Vagina (tissue), 2 donors: Measurements from ENCODE around the gene GATB. TPM values are rescaled to one million over a fixed set of nuclear protein-coding genes. Genes with fewer than 3 reads are reported as not detected.

Source experiments
- DNase-seq, 2 donors: peaks; one replicate each; pipeline ENCODE4 v3.0.0-alpha.2; 2017; ENCODE audit errors: extremely low spot score in 2 of 2
- H3K27ac ChIP-seq: fragments of 200-600 bp; sonication (generic); one replicate; pipeline ENCODE4 v1.5.1; 2019
- H3K27me3 ChIP-seq: fragments of 200-600 bp; sonication (generic); one replicate; pipeline ENCODE4 v1.5.1; 2019
- H3K36me3 ChIP-seq, 2 donors: fragments of 200-600 bp; sonication (generic); one replicate each; pipeline ENCODE4 v1.5.1; 2017 to 2019
- H3K4me1 ChIP-seq: fragments of 200-600 bp; sonication (generic); one replicate; pipeline ENCODE4 v1.5.1; 2019
- H3K4me3 ChIP-seq, 2 donors: fragments of 200-600 bp; sonication (generic); 1 replicate in 1 of 2; 2 replicates in 1 of 2; pipeline ENCODE4 v1.5.1; 2016 to 2019
- H3K9me3 ChIP-seq: fragments of 200-600 bp; sonication (generic); one replicate; pipeline ENCODE4 v1.5.1; 2019
- CTCF ChIP-seq, 3 experiments: fragments of 450-650 bp in 2 of 3; fragments of 200-600 bp in 1 of 3; sonication (generic) in 1 of 3; IDR thresholded peaks; one replicate each; pipeline ENCODE4 v1.5.1; 2017 to 2019; ENCODE audit warnings: antibody characterized with exemption in 3 of 3, mild to moderate bottlenecking in 2 of 3, moderate library complexity in 2 of 3
- POLR2A ChIP-seq, 2 donors: fragments of 450-650 bp; IDR thresholded peaks; one replicate each; pipeline ENCODE4 v1.6.1; 2017; ENCODE audit warnings: antibody characterized with exemption in 2 of 2, mild to moderate bottlenecking in 2 of 2, moderate library complexity in 2 of 2
- POLR2AphosphoS5 ChIP-seq, 2 donors: sonication (generic); formaldehyde crosslinking; IDR thresholded peaks; one replicate each; pipeline ENCODE4 v1.9.0; 2017; ENCODE audit warnings: antibody characterized with exemption in 2 of 2, mild to moderate bottlenecking in 2 of 2, low read depth in 1 of 2; ENCODE audit not compliant: insufficient read depth in 1 of 2
- intact Hi-C: fragments of 100-400 bp; cut with DNase I; formaldehyde crosslinking; loops from one replicate; pipeline ENCODE4 v1.15.1; 2023
- total RNA-seq: library from RNA; depleted of rRNA; stranded (reverse); fragments of >200 nt; gene quantifications from one replicate; pipeline ENCODE4 v1.2.3, GENCODE V29; 2016

Gene GATB
- total RNA-seq, 1 donor from 2014 or later: 17.7 TPM

GRCh38 chr4:151640381-151640780, 120.4 kb downstream of the GATB start:
- Histone ChIP-seq H3K4me3 (no peak overlapping the region), H3K36me3 (no peaks in the 10 kb centered on the region), H3K9me3 (no peaks in the 10 kb centered on the region), H3K27ac (no peak overlapping the region), H3K27me3 (no peaks in the 10 kb centered on the region), H3K4me1 (no peaks in the 10 kb centered on the region)
- no peak for TF ChIP-seq POLR2AphosphoS5 (IDR thresholded peaks at IDR 0.05; ENCODE audit: insufficient read depth in 1 of 2, low read depth in 1 of 2)
- no peak for TF ChIP-seq POLR2A (IDR thresholded peaks at IDR 0.05)
- no peak for TF ChIP-seq CTCF (IDR thresholded peaks at IDR 0.05)
- no peak for DNase-seq
- intact Hi-C loops: no loop called here

- H3K27ac ChIP-seq: no peak overlapping the region
- no peak for DNase-seq
- no peaks in the 10 kb centered on the region for H3K9me3 ChIP-seq
- no peaks in the 10 kb centered on the region for H3K4me1 ChIP-seq
- no peak for TF ChIP-seq POLR2A (IDR thresholded peaks at IDR 0.05)
- TF ChIP-seq POLR2AphosphoS5 (IDR thresholded peaks at IDR 0.05; ENCODE audit: insufficient read depth in 1 of 2, low read depth in 1 of 2): no peak
- no peak for TF ChIP-seq CTCF (IDR thresholded peaks at IDR 0.05)
- intact Hi-C loops: no loop called here
- no peaks in the 10 kb centered on the region for H3K27me3 ChIP-seq
- H3K4me3 ChIP-seq: no peak overlapping the region
- H3K36me3 ChIP-seq: no peaks in the 10 kb centered on the region
Observed at GRCh38 chr4:151638295-151638858, 122.4 kb downstream of the GATB start.

- Histone ChIP-seq H3K27me3 (no peaks in the 10 kb centered on the region), H3K36me3 (no peaks in the 10 kb centered on the region), H3K9me3 (no peaks in the 10 kb centered on the region), H3K4me1 (no peaks in the 10 kb centered on the region), H3K4me3 (no peak overlapping the region), H3K27ac (no peak overlapping the region)
- no peak for DNase-seq
- TF ChIP-seq POLR2AphosphoS5 (IDR thresholded peaks at IDR 0.05; ENCODE audit: insufficient read depth in 1 of 2, low read depth in 1 of 2): no peak
- no peak for TF ChIP-seq CTCF (IDR thresholded peaks at IDR 0.05)
- TF ChIP-seq POLR2A (IDR thresholded peaks at IDR 0.05): no peak
- intact Hi-C loops: no loop called here
Observed at GRCh38 chr4:151631349-151631748, 129.5 kb downstream of the GATB start.

- intact Hi-C loops: no loop called here
- H3K27ac ChIP-seq: no peak overlapping the region
- TF ChIP-seq POLR2A (IDR thresholded peaks at IDR 0.05) (no peak), POLR2AphosphoS5 (IDR thresholded peaks at IDR 0.05; ENCODE audit: insufficient read depth in 1 of 2, low read depth in 1 of 2) (no peak), CTCF (IDR thresholded peaks at IDR 0.05) (no peak)
Observed at GRCh38 chr4:151629097-151629783, 131.6 kb downstream of the GATB start.

GRCh38 chr4:151628001-151628608, 132.7 kb downstream of the GATB start:
- no peak for DNase-seq
- no peak for TF ChIP-seq CTCF (IDR thresholded peaks at IDR 0.05)
- TF ChIP-seq POLR2AphosphoS5 (IDR thresholded peaks at IDR 0.05; ENCODE audit: insufficient read depth in 1 of 2, low read depth in 1 of 2): no peak
- no peak for TF ChIP-seq POLR2A (IDR thresholded peaks at IDR 0.05)
- no peak overlapping the region for H3K4me3 ChIP-seq
- intact Hi-C loops: no loop called here
- H3K27ac ChIP-seq: no peak overlapping the region
- no peaks in the 10 kb centered on the region for H3K4me1 ChIP-seq
- H3K36me3 ChIP-seq: no peaks in the 10 kb centered on the region
- H3K9me3 ChIP-seq: no peaks in the 10 kb centered on the region
- H3K27me3 ChIP-seq: no peaks in the 10 kb centered on the region

More at GRCh38 chr4:151629097-151629783, 131.6 kb downstream of the GATB start:
- Histone ChIP-seq H3K36me3 (no peaks in the 10 kb centered on the region), H3K27me3 (no peaks in the 10 kb centered on the region), H3K9me3 (no peaks in the 10 kb centered on the region), H3K4me1 (no peaks in the 10 kb centered on the region), H3K4me3 (no peak overlapping the region)
- no peak for DNase-seq
